Heart left ventricle (tissue), 13 donors: ENCODE measurements around the gene ZNF26.

Experiments used
- CTCF ChIP-seq, 12 donors: fragments of 200-600 bp; sonication (generic) in 4 of 12; IDR thresholded peaks; one replicate each; pipeline versions ENCODE4 v1.5.0 to v1.8.0; 2018 to 2022; ENCODE audit warnings: antibody characterized with exemption in 12 of 12, mild to moderate bottlenecking in 5 of 12
- POLR2A ChIP-seq, 2 donors: fragments of 450-650 bp; IDR thresholded peaks; one replicate each; pipeline ENCODE4 v1.6.1; 2017; ENCODE audit warnings: antibody characterized with exemption in 2 of 2, mild to moderate bottlenecking in 2 of 2, moderate library complexity in 2 of 2
- donor health status: ischemic (EF 13 %, LVEDD 7.1; RV severe dilation, severe dysfunction).
- donor health status: DM: no; HTN: yes; CAD: no.
- donor health status: DM: no; HTN: no; CAD: no.
- donor health status: ischemic (EF 25% LVEDD 6.9; RV normal size, moderate dysfunction).
- donor health status: ischemic (EF 25% LVEDD 5.7; RV mildly dilated, moderate dysfunction).
- donor health status: ischemic (EF 35%, LVEDD 5.7; RV mildly dilated, moderate dysfunction).
- donor health status: nonischemic (EF 11% LVEDD 7.7; RV severe dilation, severe dysfunction).
- donor health status: DM: yes; HTN: yes; CAD: no.
- donor health status: PGD.
- donor health status: ischemic (EF 29% LVEDD 5.4; RV normal size, mild dysfunction).
- donor health status: nonischemic (EF 23%, LVEDD 6.1; RV moderate dilation, normal function).

DNA sequence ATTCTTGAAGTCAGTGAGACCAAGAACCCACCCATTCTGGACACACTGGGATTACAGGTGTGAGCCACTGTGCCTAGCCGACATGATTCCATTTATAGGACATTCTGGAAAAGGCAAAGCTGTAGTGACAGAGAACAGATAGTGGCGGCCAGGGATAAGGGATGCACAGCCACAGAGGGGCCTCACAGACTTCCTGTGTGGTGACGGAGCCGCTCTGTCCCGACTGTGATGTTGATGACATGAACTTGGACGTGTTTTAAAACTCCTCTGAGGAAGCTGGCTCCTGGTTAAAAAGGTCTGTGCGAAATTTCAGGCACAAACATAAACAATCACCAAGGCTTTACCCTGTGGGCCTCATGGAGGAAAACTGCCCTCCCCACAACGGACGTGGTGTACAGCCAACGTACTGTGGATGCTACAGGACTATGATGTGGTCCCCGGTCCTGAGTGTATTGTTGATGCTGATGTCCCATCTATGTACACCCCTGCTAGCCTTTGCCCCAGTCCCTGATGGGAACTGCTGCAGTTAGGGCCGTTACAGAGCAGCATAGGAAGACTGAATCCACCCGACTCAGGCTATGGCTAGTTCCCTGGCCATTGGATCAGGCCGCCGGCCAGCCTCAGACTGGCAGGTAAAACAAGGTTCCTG, 46.0 kb upstream of the ZNF26 start:
- TF ChIP-seq CTCF (IDR thresholded peaks at IDR 0.05) (no peak), POLR2A (IDR thresholded peaks at IDR 0.05) (no peak)
